Measurements from ENCODE around the gene FBXL17. TPM values are rescaled to one million over a fixed set of nuclear protein-coding genes. Genes with fewer than 3 reads are reported as not detected.

FBXL17 gene
- total RNA-seq, 1 donor from 2014 or later: 4.2 TPM

GRCh38 chr5:108093186-108093585 is 288.7 kb downstream of the FBXL17 start:
- no peak for DNase-seq (ENCODE audit: low read depth)
- no peak overlapping the region for H3K4me3 ChIP-seq (ENCODE audit: low read depth, low read length)
- peak; percentile 66 for TF ChIP-seq CTCF (conservative IDR thresholded peaks at IDR 0.05; ENCODE audit: low read depth, low read length)

GRCh38 chr5:108090946-108091345 is 291.0 kb downstream of the FBXL17 start:
- DNase-seq (ENCODE audit: low read depth): no peak
- H3K4me3 ChIP-seq (ENCODE audit: low read depth, low read length): no peak overlapping the region
- TF ChIP-seq CTCF (conservative IDR thresholded peaks at IDR 0.05; ENCODE audit: low read depth, low read length): no peak

GRCh38 chr5:108084105-108084504 is 297.8 kb downstream of the FBXL17 start:
- H3K4me3 ChIP-seq (ENCODE audit: low read depth, low read length): no peak overlapping the region
- DNase-seq (ENCODE audit: low read depth): peak; percentile 20
- no peak for TF ChIP-seq CTCF (conservative IDR thresholded peaks at IDR 0.05; ENCODE audit: low read depth, low read length)

DNA sequence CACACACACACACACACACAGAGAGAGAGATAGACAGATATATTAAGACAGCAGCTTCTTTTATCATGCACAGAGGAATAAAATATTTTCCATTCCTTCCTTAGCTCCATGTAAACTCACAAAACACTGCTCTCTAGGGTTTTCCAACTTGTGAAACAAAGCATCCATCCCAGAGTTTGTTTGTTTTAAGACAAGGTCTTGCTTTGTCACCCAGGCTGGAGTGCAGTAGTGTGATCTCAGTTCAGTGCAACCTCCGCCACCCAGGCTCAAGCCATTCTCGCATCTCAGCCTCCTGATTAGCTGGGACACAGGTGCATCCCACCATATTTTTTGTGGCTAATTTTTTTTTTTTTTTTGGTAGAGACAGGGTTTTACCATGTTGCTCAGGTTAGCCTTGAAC is 298.7 kb downstream of the FBXL17 start:
- no peak for TF ChIP-seq CTCF (conservative IDR thresholded peaks at IDR 0.05; ENCODE audit: low read depth, low read length)
- no peak for DNase-seq (ENCODE audit: low read depth)
- H3K4me3 ChIP-seq (ENCODE audit: low read depth, low read length): no peak overlapping the region

DNA sequence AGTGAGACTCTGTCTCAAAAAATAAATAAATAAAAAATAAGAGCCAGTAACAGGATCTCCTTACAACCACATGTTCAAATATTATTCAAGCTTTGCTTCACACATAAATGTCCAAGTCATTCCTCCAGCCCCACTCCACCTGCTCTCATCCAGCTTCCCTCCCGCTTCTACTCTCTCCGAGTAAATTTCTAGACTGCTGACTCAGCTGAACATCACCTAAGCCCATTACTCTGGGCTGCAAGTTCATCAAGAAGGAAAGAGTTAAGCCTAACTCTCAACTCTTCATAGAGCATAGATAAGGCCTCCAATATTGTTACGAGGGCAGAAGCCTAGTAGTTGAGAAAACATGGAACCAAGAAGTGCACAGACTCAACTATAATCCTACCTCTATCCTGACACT is 300.2 kb downstream of the FBXL17 start:
- no peak for DNase-seq (ENCODE audit: low read depth)
- H3K4me3 ChIP-seq (ENCODE audit: low read depth, low read length): no peak overlapping the region
- no peak for TF ChIP-seq CTCF (conservative IDR thresholded peaks at IDR 0.05; ENCODE audit: low read depth, low read length)

- DNase-seq (ENCODE audit: low read depth): no peak
- H3K4me3 ChIP-seq (ENCODE audit: low read depth, low read length): no peak overlapping the region
- TF ChIP-seq CTCF (conservative IDR thresholded peaks at IDR 0.05; ENCODE audit: low read depth, low read length): no peak
Measured at GRCh38 chr5:108079753-108080152, 302.1 kb downstream of the FBXL17 start.

DNA sequence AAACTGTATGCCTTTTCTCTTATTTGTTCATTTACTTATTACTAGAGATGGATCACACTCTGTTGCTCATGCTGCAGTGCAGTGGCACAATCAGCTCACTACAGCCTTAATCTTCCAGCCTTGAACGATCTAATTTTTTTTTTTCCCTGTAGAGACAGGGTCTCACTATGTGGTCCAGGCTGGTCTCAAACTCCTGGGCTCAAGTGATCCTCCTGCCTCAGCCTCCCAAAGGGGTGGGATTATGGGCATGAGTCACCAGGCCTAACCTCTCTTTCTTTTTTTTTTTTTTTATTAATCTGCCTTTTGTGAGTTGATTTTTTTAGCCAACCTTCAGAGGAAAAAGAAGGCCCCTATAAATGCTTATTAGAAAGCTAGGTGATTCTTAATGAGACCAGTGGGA is 303.0 kb downstream of the FBXL17 start:
- DNase-seq (ENCODE audit: low read depth): no peak
- H3K4me3 ChIP-seq (ENCODE audit: low read depth, low read length): no peak overlapping the region
- TF ChIP-seq CTCF (conservative IDR thresholded peaks at IDR 0.05; ENCODE audit: low read depth, low read length): no peak

Measured in epithelial cell of proximal tubule (primary cell).